ENCODE measurements around the gene OR2L8. TPM values are rescaled to one million over a fixed set of nuclear protein-coding genes. Genes with fewer than 3 reads are reported as not detected.
"Not testable (repeated sequence)": the region's sequence is repeated elsewhere in the genome, so short reads cannot be mapped to it uniquely, and the experiment has no call there.

Gene OR2L8
- total and polyA plus RNA-seq, 9 of the 15 experiments (the other 6 are each of a cell fraction or from before 2014, with no cell fraction given), result not detected

GRCh38 chr1:247936965-247937734 lies 11.5 kb upstream of the OR2L8 start (continued):
- TF ChIP-seq JUND (IDR thresholded peaks at IDR 0.05; ENCODE audit: borderline replicate concordance, low read depth, low read length) (peak; percentile 45; the same call in 1 of the 2 replicates), ETV5 (CRISPR knock-in tag; IDR thresholded peaks at IDR 0.05; ENCODE audit: low read depth) (0 out of 2 replicates have a peak, but pooled peaks have one; percentile 26), HDAC2 (IDR thresholded peaks at IDR 0.05) (peak; percentile 62; the same call in 1 of the 2 replicates), ZBTB17 (CRISPR knock-in tag; IDR thresholded peaks at IDR 0.05) (peak; percentile 68; the same call in 1 of the 2 replicates), NBN (IDR thresholded peaks at IDR 0.05; ENCODE audit: low read depth) (peak; percentile 65; the same call in 1 of the 2 replicates), RBM22 (IDR thresholded peaks at IDR 0.05; ENCODE audit: low read depth, low read length, poor library complexity, severe bottlenecking) (peak; percentile 33), OTX1 (CRISPR knock-in tag; IDR thresholded peaks at IDR 0.05) (peak; percentile 5; the same call in 1 of the 2 replicates), REST (IDR thresholded peaks at IDR 0.05; ENCODE audit: borderline replicate concordance) (peak; percentile 80), TFAP4 (CRISPR knock-in tag; IDR thresholded peaks at IDR 0.05; ENCODE audit: borderline replicate concordance) (peak; percentile 76), GABPB1 (CRISPR knock-in tag; IDR thresholded peaks at IDR 0.05) (peak; percentile 89), RAD21 (CRISPR knock-in tag; conservative IDR thresholded peaks at IDR 0.05 in 1 of 2, IDR thresholded peaks at IDR 0.05 in 1 of 2) (peak; percentile 94 to 95), ELF1 (tag; IDR thresholded peaks at IDR 0.05) (peak; percentile 55; the same call in 1 of the 2 replicates), XRCC5 (IDR thresholded peaks at IDR 0.05; ENCODE audit: low read depth, low read length) (peak; percentile 78; the same call in 1 of the 2 replicates), HMGXB4 (CRISPR knock-in tag; IDR thresholded peaks at IDR 0.05) (peak; percentile 87; the same call in 1 of the 2 replicates), CXXC5 (CRISPR knock-in tag; IDR thresholded peaks at IDR 0.05) (peak; percentile 79)
- TF ChIP-seq JUND (tag; IDR thresholded peaks at IDR 0.05; ENCODE audit: borderline replicate concordance, low read depth, low read length); REST (CRISPR knock-in tag; IDR thresholded peaks at IDR 0.05; ENCODE audit: low read depth): not testable (repeated sequence)

All from K562 (cell line).